AG09319 (cell line): ENCODE data around the gene CFAP92.

Experiments used
- DNase-seq: peaks from one replicate; pipeline ENCODE4 v3.0.0-alpha.2; 2010; ENCODE audit warnings: low read depth; ENCODE audit errors: extremely low read depth
- TF ChIP-seq, protein P1 (sequence below): IDR thresholded peaks from 2 replicates; pipeline ENCODE4 v1.5.1; 2011; ENCODE audit warnings: low read depth, mild to moderate bottlenecking, inconsistent platforms, low read length, moderate library complexity

CFAP92 gene

DNA sequence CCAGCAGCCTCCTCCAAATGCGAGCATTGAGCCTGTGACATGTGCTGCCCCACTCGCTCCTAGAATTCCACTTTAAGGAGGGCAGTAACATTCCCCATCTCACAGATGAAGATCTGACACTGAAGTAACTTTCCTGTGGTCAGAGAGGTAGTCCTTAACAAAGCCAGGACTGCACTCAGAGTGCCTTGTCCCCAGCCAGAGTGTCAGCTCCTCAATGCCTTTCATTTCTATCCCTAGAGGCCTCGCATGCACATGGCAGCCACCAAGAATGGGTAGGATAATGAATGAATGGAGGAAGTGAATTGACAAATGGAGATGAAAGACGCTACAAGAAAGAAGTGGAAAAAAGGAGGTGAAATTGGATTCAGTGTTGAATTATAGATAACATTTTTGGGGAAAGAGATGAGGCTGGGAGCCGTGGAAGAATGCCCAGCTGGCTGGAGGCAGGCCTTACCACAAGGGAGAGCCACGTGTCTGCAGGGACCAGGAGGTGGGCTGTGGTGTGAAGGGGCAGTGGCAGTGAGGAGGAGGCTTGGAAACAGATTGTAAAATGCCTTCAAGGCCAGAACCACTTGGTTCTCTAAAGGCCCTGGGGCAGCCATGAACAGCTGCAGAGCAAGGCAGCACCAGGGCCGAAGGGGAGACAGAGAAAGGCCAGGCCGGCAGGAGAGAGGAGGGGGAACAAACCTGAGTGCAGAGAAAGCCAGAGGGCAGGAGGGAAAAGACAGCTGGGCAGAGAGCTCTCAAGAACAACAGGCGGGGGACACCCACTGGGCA lies 10.4 kb downstream of the CFAP92 start:
- no peak for DNase-seq
- TF ChIP-seq, protein P1, sequence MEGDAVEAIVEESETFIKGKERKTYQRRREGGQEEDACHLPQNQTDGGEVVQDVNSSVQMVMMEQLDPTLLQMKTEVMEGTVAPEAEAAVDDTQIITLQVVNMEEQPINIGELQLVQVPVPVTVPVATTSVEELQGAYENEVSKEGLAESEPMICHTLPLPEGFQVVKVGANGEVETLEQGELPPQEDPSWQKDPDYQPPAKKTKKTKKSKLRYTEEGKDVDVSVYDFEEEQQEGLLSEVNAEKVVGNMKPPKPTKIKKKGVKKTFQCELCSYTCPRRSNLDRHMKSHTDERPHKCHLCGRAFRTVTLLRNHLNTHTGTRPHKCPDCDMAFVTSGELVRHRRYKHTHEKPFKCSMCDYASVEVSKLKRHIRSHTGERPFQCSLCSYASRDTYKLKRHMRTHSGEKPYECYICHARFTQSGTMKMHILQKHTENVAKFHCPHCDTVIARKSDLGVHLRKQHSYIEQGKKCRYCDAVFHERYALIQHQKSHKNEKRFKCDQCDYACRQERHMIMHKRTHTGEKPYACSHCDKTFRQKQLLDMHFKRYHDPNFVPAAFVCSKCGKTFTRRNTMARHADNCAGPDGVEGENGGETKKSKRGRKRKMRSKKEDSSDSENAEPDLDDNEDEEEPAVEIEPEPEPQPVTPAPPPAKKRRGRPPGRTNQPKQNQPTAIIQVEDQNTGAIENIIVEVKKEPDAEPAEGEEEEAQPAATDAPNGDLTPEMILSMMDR = no peak

DNA sequence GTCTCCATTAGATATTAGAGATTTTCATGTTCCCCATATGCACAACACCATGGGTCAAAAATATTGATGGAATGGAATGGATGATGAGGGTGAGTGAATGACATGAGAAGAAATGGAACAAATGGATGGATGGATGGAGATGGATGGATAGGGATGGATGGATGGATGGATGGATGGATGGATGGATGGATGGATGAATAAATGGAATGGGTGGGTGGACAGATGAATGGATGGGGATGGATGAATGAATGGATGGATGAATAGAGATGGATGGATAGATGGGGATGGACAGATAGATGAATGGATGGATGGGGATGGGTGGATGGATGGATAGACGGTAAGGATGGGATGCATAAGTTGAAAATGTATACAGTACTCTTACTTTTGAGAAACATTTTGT lies 18.6 kb downstream of the CFAP92 start:
- DNase-seq = no peak
- TF ChIP-seq, protein P1 = no peak

DNA sequence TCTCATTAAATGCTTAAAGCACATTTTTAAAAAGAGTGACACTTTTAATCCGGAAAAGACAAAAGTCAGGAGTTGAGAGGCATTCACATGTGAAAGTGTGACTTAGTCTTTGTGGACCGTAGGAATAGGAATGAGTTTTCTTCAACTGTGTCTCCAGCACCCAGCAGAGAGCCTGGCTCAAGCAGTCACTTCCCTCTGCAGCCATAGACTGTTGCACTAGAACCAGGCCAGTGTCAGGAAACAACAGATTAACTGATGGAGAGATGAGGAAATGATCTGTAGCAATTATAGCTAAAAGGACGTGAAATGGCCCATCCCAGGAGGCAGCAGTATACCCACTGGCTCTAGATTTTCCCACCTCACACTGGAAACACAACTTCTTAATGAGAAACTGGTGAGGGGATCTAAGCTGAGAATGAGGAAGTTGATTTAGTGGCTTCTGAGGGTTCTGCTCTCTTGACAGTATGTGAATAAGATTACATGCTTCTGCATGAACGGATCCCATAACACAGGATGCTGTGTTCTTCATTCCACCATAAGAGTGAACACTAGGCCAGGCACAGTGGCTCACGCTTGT lies 19.8 kb downstream of the CFAP92 start:
- TF ChIP-seq, protein P1 = no peak
- DNase-seq = no peak

DNA sequence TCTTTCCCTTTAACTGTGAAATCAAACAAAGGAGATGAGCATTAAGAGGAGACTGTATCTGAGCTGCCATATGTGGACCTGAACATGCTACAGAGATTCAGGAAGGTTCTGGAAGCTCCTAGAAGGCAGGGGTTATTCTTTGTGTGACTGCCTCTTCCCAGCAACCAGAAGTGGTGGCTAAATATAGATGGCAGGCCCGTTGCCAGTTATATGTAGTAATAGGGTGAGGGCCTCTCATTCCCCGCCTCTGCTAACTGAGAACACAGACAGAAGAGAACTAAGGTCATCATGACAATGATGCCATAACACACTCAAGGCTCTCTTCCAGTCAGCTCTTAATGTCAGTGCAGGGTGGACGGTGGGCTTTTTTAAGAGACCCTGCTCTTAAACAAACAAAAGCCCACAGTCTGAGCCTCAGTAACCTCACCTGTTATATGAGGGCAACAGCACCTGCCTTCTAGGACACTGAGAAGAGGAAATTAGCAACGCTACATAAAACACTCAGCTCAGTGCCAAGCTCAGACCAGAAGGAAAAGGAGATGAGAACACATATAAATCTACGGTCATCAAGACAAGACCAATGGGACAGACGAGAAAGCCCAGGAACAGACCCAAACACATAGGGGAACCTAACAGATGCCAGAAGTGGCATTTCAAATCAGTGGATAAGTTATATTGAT lies 22.3 kb downstream of the CFAP92 start:
- DNase-seq = no peak
- TF ChIP-seq, protein P1 = no peak

DNA sequence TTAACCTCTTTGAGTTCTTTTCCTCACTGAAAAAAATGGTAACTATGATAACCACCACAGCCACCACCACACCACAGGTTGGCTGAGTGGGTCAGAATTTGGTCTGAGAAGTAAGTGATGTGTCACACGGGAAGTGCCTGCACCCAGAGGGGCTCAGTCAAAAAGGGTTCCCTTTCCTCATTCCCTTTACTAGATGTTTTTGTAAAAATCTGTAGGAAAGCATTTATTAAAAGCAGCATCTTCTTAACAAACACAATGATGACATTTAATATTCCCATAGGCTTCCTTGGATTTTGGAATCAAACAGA lies 23.2 kb downstream of the CFAP92 start:
- TF ChIP-seq, protein P1 = no peak
- no peak for DNase-seq

DNA sequence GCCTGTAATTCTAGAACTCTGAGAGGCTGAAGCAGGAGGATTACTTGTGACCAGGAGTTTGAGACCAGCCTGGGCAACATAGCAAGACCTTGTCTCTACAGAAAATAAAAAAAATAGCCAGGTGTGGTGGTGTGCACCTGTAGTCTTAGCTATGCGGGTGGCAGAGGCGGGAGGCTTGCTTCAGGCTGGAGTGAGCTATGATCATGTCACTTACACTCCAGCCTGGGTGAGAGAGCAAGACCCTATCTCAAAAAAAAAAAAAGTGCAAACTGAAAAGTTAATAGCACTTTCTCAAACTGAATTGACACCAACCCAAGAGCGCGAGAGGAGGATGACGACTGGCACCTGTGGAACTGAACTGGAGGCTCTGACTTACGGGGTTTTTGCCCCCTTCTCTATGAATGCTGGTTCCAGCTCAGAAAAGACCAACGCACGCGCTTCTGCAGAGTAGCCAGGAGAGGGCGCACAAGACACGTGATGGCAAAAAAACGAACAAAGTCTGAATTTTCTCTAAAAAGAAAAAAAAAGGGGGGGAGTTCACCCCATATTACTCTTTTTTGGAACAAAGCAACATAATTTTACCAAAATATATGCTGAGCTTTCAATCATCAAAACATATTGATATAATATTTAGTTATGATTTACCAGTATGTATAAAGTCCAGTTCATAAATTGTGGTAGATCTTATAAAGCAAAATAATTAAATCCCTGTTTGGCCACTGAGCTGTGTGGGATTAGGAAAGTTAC lies 23.7 kb downstream of the CFAP92 start:
- TF ChIP-seq, protein P1 = peak; percentile 96
- no peak for DNase-seq

DNA sequence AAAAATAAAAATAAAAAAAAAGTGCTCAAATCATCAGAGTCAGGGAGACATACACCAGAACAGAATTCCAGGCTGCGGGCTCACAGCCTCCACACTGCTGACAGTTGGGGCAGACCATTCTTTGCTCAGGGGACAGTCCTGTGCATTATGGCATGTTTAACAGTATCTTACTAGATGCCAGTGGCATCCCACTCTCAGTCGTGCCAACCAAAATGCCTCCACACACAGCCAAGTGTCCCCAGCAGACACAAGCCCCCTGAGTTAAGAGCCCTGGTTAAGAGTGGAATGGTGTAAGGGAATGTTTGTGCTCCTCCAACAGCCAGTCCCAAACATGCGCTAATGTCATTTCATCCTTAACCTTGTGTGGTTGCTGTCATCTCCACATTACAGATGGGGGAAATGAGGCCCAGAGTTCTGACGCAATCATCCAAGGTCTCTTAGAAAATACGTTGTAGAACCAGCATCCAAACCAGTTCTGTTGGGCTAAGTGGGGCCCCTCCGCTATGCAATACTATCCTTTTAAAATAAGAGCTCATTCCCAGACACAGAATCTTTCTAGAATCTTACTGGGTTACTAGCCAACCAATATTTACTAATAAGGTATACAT lies 26.0 kb downstream of the CFAP92 start:
- TF ChIP-seq, protein P1 = no peak
- no peak for DNase-seq
